Panc1 (cell line): Measurements from ENCODE around the gene EEIG2. TPM values are rescaled to one million over a fixed set of nuclear protein-coding genes. Genes with fewer than 3 reads are reported as not detected.

ENCODE experiments used
- ATAC-seq: fragments of 200-7000 bp; cut with Tn5 transposase; 2 replicates; pipeline ENCODE4 v1.9.1; 2020; ENCODE audit warnings: mild to moderate bottlenecking, moderate library complexity
- BruUV-seq: library from RNA; stranded (reverse); fragments of 400-500 nt; replicated peaks from 2 replicates; lab custom pipeline; 2021; lab: Mats Ljungman, UMichigan
- CTCF ChIA-PET: fragments of 300-600 bp; sonication (Branson Sonifier 250); formaldehyde crosslinking; loops from one replicate; lab custom pipeline; 2022; ENCODE audit warnings: antibody characterized with exemption; lab: Charles Lee
- POLR2A ChIA-PET: fragments of 300-600 bp; sonication (Branson Sonifier 250); formaldehyde crosslinking; loops from one replicate; lab custom pipeline; 2022; ENCODE audit warnings: antibody characterized with exemption; lab: Charles Lee
- DNase-seq: peaks from one replicate; pipeline ENCODE4 v3.0.0-alpha.2; 2010; ENCODE audit warnings: low read depth, low spot score
- H3K27ac ChIP-seq: 2 replicates; pipeline ENCODE4 v1.5.1; 2011; ENCODE audit warnings: mild to moderate bottlenecking, low read length, inconsistent platforms
- H3K27me3 ChIP-seq: fragments of 200-500 bp; sonication (Bioruptor generic); 2 replicates; pipeline ENCODE4 v1.6.0; 2014; ENCODE audit warnings: low read length, inconsistent platforms; ENCODE audit not compliant: control insufficient read depth, insufficient read depth
- H3K36me3 ChIP-seq: fragments of 200-500 bp; sonication (Bioruptor generic); 2 replicates; pipeline ENCODE4 v1.5.1; 2014; ENCODE audit warnings: inconsistent platforms, mild to moderate bottlenecking, low read length, moderate library complexity; ENCODE audit not compliant: control insufficient read depth, insufficient read depth
- H3K4me1 ChIP-seq: 2 replicates; pipeline ENCODE4 v1.5.1; 2011; ENCODE audit warnings: inconsistent platforms, mild to moderate bottlenecking, low read length, moderate library complexity; ENCODE audit not compliant: control insufficient read depth, insufficient read depth
- H3K4me3 ChIP-seq, 2 experiments: 2 replicates each; pipeline ENCODE4 v1.5.1; 2011 to 2012; ENCODE audit warnings: low read depth in 2 of 2, low read length in 2 of 2, mild to moderate bottlenecking in 2 of 2, inconsistent platforms in 1 of 2, moderate library complexity in 1 of 2
- H3K9me3 ChIP-seq: fragments of 200-500 bp; sonication (Bioruptor generic); 2 replicates; pipeline ENCODE4 v1.5.1; 2014; ENCODE audit warnings: low read depth, mild to moderate bottlenecking, inconsistent platforms, low read length, moderate library complexity; ENCODE audit not compliant: control insufficient read depth, insufficient read depth
- POLR2AphosphoS5 ChIP-seq: IDR thresholded peaks from 2 replicates; pipeline ENCODE4 v1.6.1; 2012; ENCODE audit warnings: mild to moderate bottlenecking, low read depth, low read length, moderate library complexity
- REST ChIP-seq, 2 experiments: IDR thresholded peaks; 2 replicates each; pipeline ENCODE4 v1.6.1; 2011 to 2012; ENCODE audit warnings: low read depth in 2 of 2, control low read depth in 1 of 2, low read length in 1 of 2, mild to moderate bottlenecking in 1 of 2, moderate library complexity in 1 of 2; ENCODE audit not compliant: insufficient read depth in 1 of 2
- SIN3A ChIP-seq: IDR thresholded peaks from 2 replicates; pipeline ENCODE4 v1.6.1; 2012; ENCODE audit warnings: low read depth, mild to moderate bottlenecking, low read length, moderate library complexity, borderline replicate concordance; ENCODE audit not compliant: insufficient read depth
- TCF7L2 ChIP-seq: IDR thresholded peaks from 2 replicates; pipeline ENCODE4 v1.6.1; 2011; ENCODE audit warnings: mild to moderate bottlenecking, low read depth, low read length, inconsistent platforms
- in situ Hi-C: cut with HindIII; loops from 2 replicates; pipeline ENCODE4 v1.10.0; 2016; ENCODE audit warnings: low sequenced_read_pairs, low pct_unique_long_range_greater_than_20kb
- intact Hi-C: fragments of 100-400 bp; cut with micrococcal nuclease; formaldehyde crosslinking; loops from one replicate; pipeline ENCODE4 v1.10.0; 2022; ENCODE audit not compliant: unreplicated experiment
- total RNA-seq: library from RNA; stranded (reverse); gene quantifications from one replicate; pipeline ENCODE4 v1.2.1, GENCODE V29; 2021; ENCODE audit not compliant: unreplicated experiment
- TF ChIP-seq, protein P1 (sequence below): fragments of 450-650 bp; IDR thresholded peaks from 2 replicates; pipeline ENCODE4 v1.5.1; 2017; ENCODE audit warnings: mild to moderate bottlenecking

Gene EEIG2
- total RNA-seq, 1 experiment from 2014 or later = 5.4 TPM

- intact Hi-C loops (no loop called here), in situ Hi-C loops (no loop called here)
- ATAC-seq (no peak), DNase-seq (no peak)
- CTCF ChIA-PET = no interaction called here
- no peak overlapping the region for H3K4me3 ChIP-seq
- no TSS peak for BruUV-seq
- POLR2A ChIA-PET = no interaction called here
- H3K27ac ChIP-seq = no peak overlapping the region
- no peaks in the 10 kb centered on the region for H3K9me3 ChIP-seq
- H3K36me3 ChIP-seq = no peaks in the 10 kb centered on the region
- TF ChIP-seq TCF7L2 (no peak), POLR2AphosphoS5 (no peak), SIN3A (no peak), REST (IDR thresholded peaks at IDR 0.05; ENCODE audit: insufficient read depth in 1 of 2, low read depth in 2 of 2, low read length in 1 of 2) (no peak)
- TF ChIP-seq, protein P1, sequence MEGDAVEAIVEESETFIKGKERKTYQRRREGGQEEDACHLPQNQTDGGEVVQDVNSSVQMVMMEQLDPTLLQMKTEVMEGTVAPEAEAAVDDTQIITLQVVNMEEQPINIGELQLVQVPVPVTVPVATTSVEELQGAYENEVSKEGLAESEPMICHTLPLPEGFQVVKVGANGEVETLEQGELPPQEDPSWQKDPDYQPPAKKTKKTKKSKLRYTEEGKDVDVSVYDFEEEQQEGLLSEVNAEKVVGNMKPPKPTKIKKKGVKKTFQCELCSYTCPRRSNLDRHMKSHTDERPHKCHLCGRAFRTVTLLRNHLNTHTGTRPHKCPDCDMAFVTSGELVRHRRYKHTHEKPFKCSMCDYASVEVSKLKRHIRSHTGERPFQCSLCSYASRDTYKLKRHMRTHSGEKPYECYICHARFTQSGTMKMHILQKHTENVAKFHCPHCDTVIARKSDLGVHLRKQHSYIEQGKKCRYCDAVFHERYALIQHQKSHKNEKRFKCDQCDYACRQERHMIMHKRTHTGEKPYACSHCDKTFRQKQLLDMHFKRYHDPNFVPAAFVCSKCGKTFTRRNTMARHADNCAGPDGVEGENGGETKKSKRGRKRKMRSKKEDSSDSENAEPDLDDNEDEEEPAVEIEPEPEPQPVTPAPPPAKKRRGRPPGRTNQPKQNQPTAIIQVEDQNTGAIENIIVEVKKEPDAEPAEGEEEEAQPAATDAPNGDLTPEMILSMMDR = no peak
- H3K27me3 ChIP-seq = no peaks in the 10 kb centered on the region
- H3K4me1 ChIP-seq = no peaks in the 10 kb centered on the region
Measured at GRCh38 chr1:108572182-108572581, 12.3 kb downstream of the EEIG2 start.

DNA sequence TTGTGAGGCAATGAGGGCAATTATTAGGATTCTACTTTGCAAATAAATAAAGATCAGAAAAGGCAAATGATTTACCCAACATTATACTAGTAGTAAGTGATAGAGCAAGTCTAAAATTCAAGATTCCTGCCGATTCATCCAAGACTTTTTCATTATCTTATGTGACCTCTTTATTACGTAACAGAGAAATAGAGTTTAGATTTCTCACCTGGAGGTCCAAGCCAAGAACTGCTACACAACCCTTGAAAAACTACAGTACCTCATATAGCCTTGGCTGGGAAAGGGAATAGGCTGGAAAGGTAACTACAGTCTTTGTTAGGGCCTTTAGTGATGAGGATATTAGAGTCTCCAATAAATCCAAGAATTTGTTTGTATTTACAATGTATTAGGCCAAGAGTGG is 13.3 kb downstream of the EEIG2 start:
- H3K36me3 ChIP-seq = no peaks in the 10 kb centered on the region
- in situ Hi-C loops = no loop called here
- DNase-seq (no peak), ATAC-seq (no peak)
- H3K9me3 ChIP-seq = no peaks in the 10 kb centered on the region
- no peak overlapping the region for H3K27ac ChIP-seq
- CTCF ChIA-PET = no interaction called here
- intact Hi-C loops = no loop called here
- H3K4me1 ChIP-seq = no peaks in the 10 kb centered on the region
- no peaks in the 10 kb centered on the region for H3K27me3 ChIP-seq
- BruUV-seq = no TSS peak
- no peak overlapping the region for H3K4me3 ChIP-seq
- no peak for TF ChIP-seq POLR2AphosphoS5
- no peak for TF ChIP-seq REST (IDR thresholded peaks at IDR 0.05; ENCODE audit: insufficient read depth in 1 of 2, low read depth in 2 of 2, low read length in 1 of 2)
- TF ChIP-seq, protein P1 = no peak
- no peak for TF ChIP-seq SIN3A
- TF ChIP-seq TCF7L2 = no peak
- POLR2A ChIA-PET = no interaction called here
